Cardiac ventricle fibroblast (primary cell): Measurements from ENCODE around the gene LRIG2. TPM values are rescaled to one million over a fixed set of nuclear protein-coding genes. Genes with fewer than 3 reads are reported as not detected.

Source experiments
- total RNA-seq: library from RNA; depleted of rRNA; stranded (reverse); fragments of >200 nt; gene quantifications from 2 replicates; pipeline ENCODE4 v1.2.3, GENCODE V29; 2015

LRIG2 gene, protein sequence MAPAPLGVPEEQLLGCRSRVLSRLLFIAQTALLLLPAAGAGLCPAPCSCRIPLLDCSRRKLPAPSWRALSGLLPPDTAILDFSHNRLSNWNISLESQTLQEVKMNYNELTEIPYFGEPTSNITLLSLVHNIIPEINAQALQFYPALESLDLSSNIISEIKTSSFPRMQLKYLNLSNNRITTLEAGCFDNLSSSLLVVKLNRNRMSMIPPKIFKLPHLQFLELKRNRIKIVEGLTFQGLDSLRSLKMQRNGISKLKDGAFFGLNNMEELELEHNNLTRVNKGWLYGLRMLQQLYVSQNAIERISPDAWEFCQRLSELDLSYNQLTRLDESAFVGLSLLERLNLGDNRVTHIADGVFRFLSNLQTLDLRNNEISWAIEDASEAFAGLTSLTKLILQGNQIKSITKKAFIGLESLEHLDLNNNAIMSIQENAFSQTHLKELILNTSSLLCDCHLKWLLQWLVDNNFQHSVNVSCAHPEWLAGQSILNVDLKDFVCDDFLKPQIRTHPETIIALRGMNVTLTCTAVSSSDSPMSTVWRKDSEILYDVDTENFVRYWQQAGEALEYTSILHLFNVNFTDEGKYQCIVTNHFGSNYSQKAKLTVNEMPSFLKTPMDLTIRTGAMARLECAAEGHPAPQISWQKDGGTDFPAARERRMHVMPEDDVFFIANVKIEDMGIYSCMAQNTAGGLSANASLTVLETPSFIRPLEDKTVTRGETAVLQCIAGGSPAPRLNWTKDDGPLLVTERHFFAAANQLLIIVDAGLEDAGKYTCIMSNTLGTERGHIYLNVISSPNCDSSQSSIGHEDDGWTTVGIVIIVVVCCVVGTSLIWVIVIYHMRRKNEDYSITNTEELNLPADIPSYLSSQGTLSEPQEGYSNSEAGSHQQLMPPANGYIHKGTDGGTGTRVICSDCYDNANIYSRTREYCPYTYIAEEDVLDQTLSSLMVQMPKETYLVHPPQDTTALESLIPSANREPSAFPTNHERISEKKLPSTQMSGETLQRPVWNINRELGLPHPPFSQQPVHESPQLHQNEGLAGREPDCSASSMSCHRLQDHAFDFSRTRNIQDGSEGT
- total RNA-seq, result 7.8 and 13.4 TPM in 2 replicates

DNA sequence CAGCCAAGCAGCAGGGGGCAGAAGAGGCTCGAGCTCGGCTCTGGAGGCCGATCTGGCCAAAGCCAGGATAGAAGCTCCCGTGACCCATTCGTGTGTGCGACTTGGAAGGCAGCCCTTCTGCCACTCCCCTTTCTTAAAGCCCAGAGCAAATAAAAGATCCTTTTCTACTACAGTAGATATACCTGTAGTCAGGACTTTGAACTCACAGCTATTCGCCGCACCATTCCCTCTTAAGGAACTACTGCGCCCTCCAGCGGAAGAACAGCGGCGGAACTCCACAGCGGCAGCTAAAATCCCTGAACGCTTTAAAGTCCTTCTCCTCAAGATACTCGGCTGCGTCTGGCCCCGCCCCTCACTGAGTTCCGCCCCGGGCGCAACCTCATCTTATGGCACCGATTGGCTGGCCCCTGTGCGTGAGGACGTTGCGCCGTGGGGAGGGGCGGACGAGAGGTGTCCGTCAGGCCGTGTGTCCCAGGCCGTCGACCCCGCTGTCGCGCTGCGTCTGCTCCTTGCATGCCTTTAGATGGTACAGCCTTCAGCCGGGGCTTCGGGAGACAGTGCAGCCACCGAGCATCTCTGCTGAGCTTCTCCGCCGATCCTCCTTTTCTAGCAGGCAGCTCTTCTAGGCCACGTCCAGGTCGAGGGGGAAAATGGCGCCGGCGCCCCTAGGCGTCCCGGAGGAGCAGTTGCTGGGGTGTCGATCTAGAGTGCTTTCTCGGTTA is at the start of gene LRIG2:
TSS of gene LRIG2 (plus strand) at position 442 of the 722 bp plus-strand sequence. CDS start at position 651, 209 bp downstream.

Other genes with a start within 250 kb of the LRIG2 start
- gene SLC16A1, start 117.0 kb upstream of the LRIG2 start, total RNA-seq, result 66.3 and 78.8 TPM in 2 replicates